CD14-positive monocyte (primary cell): ENCODE results near the gene TMEM184A. TPM values are rescaled to one million over a fixed set of nuclear protein-coding genes. Genes with fewer than 3 reads are reported as not detected.

Source experiments
- DNase-seq, 3 donors: peaks; one replicate each; pipeline ENCODE4 v3.0.0-alpha.2; 2011 to 2022
- H2AFZ ChIP-seq: 2 replicates; pipeline ENCODE4 v1.6.0; 2012; ENCODE audit warnings: mild to moderate bottlenecking, low read depth, low read length, inconsistent platforms; ENCODE audit not compliant: insufficient read depth, poor library complexity, severe bottlenecking
- H3K27ac ChIP-seq, 2 donors: 1 replicate in 1 of 2; 2 replicates in 1 of 2; pipeline ENCODE4 v1.5.1; 2012 to 2013; ENCODE audit warnings: low read length in 2 of 2, control low read depth in 1 of 2, inconsistent platforms in 1 of 2, low read depth in 1 of 2, mild to moderate bottlenecking in 1 of 2
- H3K27me3 ChIP-seq, 2 donors: one replicate each; pipeline versions ENCODE4 v1.6.0 to v1.6.1; 2011 to 2013; ENCODE audit warnings: low read length in 2 of 2; ENCODE audit not compliant: control insufficient read depth in 2 of 2, insufficient read depth in 2 of 2
- H3K36me3 ChIP-seq, 2 donors: replicated peaks in 1 of 2; 1 replicate in 1 of 2; 2 replicates in 1 of 2; pipeline versions ENCODE4 v1.5.1 to v1.6.1; 2012 to 2013; ENCODE audit warnings: low read length in 2 of 2, control low read depth in 1 of 2, inconsistent platforms in 1 of 2, mild to moderate bottlenecking in 1 of 2; ENCODE audit not compliant: insufficient read depth in 2 of 2, control insufficient read depth in 1 of 2
- H3K4me1 ChIP-seq, 2 donors: 1 replicate in 1 of 2; 2 replicates in 1 of 2; pipeline versions ENCODE4 v1.5.1 to v1.6.1; 2012 to 2013; ENCODE audit warnings: low read length in 2 of 2, control low read depth in 1 of 2, inconsistent platforms in 1 of 2, mild to moderate bottlenecking in 1 of 2, moderate library complexity in 1 of 2; ENCODE audit not compliant: insufficient read depth in 2 of 2, control insufficient read depth in 1 of 2
- H3K4me2 ChIP-seq: replicated peaks from 2 replicates; pipeline ENCODE3; 2012; ENCODE audit warnings: low read length, moderate library complexity, mild to moderate bottlenecking; ENCODE audit not compliant: poor library complexity, severe bottlenecking; ENCODE audit errors: extremely low read depth
- H3K4me3 ChIP-seq, 3 experiments: fragments of 200-600 bp in 1 of 3; sonication (generic) in 1 of 3; replicated peaks in 1 of 3; 1 replicate in 2 of 3; 2 replicates in 1 of 3; pipeline ENCODE4 v1.5.1; 2011 to 2013; ENCODE audit warnings: low read length in 3 of 3, mild to moderate bottlenecking in 3 of 3, control low read depth in 2 of 3, low read depth in 2 of 3, inconsistent platforms in 1 of 3, moderate library complexity in 1 of 3
- H3K79me2 ChIP-seq: 2 replicates; pipeline ENCODE4 v1.6.0; 2012; ENCODE audit warnings: mild to moderate bottlenecking, control low read depth, inconsistent platforms, low read length, moderate library complexity; ENCODE audit not compliant: insufficient read depth
- H3K9ac ChIP-seq: 2 replicates; pipeline ENCODE4 v1.6.0; 2017; ENCODE audit warnings: low read length, mild to moderate bottlenecking; ENCODE audit not compliant: insufficient read depth, poor library complexity, severe bottlenecking
- H3K9me3 ChIP-seq, 2 donors: replicated peaks in 1 of 2; 1 replicate in 1 of 2; 2 replicates in 1 of 2; pipeline versions ENCODE4 v1.5.1 to v1.6.1; 2012 to 2013; ENCODE audit warnings: low read length in 2 of 2, control low read depth in 1 of 2; ENCODE audit not compliant: control insufficient read depth in 1 of 2, insufficient read depth in 1 of 2
- H4K20me1 ChIP-seq: 2 replicates; pipeline ENCODE4 v1.6.0; 2012; ENCODE audit warnings: mild to moderate bottlenecking, low read length, control low read depth, moderate library complexity; ENCODE audit not compliant: insufficient read depth
- H3K27ac Mint-ChIP-seq, 7 donors: one replicate each; pipeline ENCODE4 v1.8.0; 2020; ENCODE audit warnings: mild to moderate bottlenecking in 7 of 7, mixed read lengths in 7 of 7, moderate library complexity in 6 of 7, inconsistent platforms in 2 of 7
- H3K27me3 Mint-ChIP-seq, 3 donors: one replicate each; pipeline ENCODE4 v1.8.0; 2021 to 2022; ENCODE audit warnings: low read depth in 3 of 3, mild to moderate bottlenecking in 3 of 3, mixed read lengths in 3 of 3, moderate library complexity in 3 of 3, inconsistent platforms in 1 of 3
- H3K36me3 Mint-ChIP-seq, 2 donors: one replicate each; pipeline ENCODE4 v1.8.0; 2020; ENCODE audit warnings: mixed read lengths in 2 of 2, inconsistent platforms in 1 of 2, mild to moderate bottlenecking in 1 of 2
- H3K4me1 Mint-ChIP-seq: one replicate; pipeline ENCODE4 v1.8.0; 2020; ENCODE audit warnings: mild to moderate bottlenecking, mixed read lengths
- H3K4me3 Mint-ChIP-seq, 2 donors: one replicate each; pipeline ENCODE4 v1.8.0; 2020; ENCODE audit warnings: mild to moderate bottlenecking in 2 of 2, mixed read lengths in 2 of 2, moderate library complexity in 1 of 2
- H3K9me3 Mint-ChIP-seq, 7 donors: one replicate each; pipeline ENCODE4 v1.8.0; 2020 to 2022; ENCODE audit warnings: mixed read lengths in 7 of 7, mild to moderate bottlenecking in 6 of 7, moderate library complexity in 6 of 7, inconsistent platforms in 2 of 7
- WGBS: methylation state at CpG from one replicate; pipeline ENCODE4 v1.1.5; 2013; ENCODE audit warnings: missing lambda C conversion rate; ENCODE audit not compliant: insufficient coverage; 5-methylcytosine and 5-hydroxymethylcytosine counted together
- intact Hi-C, 2 donors: fragments of 100-400 bp; cut with micrococcal nuclease; formaldehyde crosslinking; loops; one replicate each; pipeline versions ENCODE4 v1.15.0 to v1.15.1; 2023
- polyA plus RNA-seq, 3 donors: library from polyadenylated mRNA; depleted of rRNA in 1 of 3; unstranded in 2 of 3; stranded (reverse) in 1 of 3; fragments of 300-500 nt in 2 of 3; fragments of >200 nt in 1 of 3; fragmentation: Illumina TruSeq in 2 of 3; gene quantifications; 1 replicate in 2 of 3; 2 replicates in 1 of 3; pipeline ENCODE4 v1.2.3, GENCODE V29; 2012 to 2021
- TF ChIP-seq, protein P1 (sequence below): fragments of 200-600 bp; IDR thresholded peaks from one replicate; pipeline ENCODE4 v1.8.0; 2022; ENCODE audit warnings: antibody characterized with exemption, mild to moderate bottlenecking

Gene TMEM184A
- polyA plus RNA-seq, 3 donors: not detected

DNA sequence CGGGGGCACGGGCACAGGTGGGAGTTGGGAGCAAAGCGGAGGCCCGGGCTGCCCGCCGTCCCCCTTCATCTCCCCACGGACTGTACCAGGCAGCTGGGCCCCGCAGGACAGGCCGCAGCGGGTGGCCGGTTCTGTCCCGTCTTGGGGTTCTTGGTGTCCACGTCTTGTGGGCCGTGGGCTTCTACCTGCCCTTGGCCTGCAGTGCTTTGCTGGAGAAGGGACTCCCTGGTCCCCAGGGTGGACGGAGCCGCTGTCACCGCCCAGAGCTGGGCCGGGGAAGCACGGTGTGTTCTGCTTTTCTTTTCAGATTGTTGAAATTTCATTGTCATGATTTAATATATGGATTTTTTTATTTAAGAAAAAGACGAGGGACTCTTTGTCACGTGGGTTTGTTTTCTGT is 13.7 kb downstream of the TMEM184A start:
- intact Hi-C loops: loop anchor here in 1 of 2 donors (5.0 kb wide), 1 partner anchor 35 kb away; no protein-coding TSS in a partner anchor
- no peak overlapping the region for H3K4me2 ChIP-seq
- TF ChIP-seq, protein P1, sequence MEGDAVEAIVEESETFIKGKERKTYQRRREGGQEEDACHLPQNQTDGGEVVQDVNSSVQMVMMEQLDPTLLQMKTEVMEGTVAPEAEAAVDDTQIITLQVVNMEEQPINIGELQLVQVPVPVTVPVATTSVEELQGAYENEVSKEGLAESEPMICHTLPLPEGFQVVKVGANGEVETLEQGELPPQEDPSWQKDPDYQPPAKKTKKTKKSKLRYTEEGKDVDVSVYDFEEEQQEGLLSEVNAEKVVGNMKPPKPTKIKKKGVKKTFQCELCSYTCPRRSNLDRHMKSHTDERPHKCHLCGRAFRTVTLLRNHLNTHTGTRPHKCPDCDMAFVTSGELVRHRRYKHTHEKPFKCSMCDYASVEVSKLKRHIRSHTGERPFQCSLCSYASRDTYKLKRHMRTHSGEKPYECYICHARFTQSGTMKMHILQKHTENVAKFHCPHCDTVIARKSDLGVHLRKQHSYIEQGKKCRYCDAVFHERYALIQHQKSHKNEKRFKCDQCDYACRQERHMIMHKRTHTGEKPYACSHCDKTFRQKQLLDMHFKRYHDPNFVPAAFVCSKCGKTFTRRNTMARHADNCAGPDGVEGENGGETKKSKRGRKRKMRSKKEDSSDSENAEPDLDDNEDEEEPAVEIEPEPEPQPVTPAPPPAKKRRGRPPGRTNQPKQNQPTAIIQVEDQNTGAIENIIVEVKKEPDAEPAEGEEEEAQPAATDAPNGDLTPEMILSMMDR: no peak
- H3K4me3 ChIP-seq: no peak overlapping the region
- Mint-ChIP-seq H3K27ac (no peak overlapping the region), H3K4me3 (no peak overlapping the region), H3K36me3 (peaks cover 29 to 50% of the 10 kb centered on the region in 2 donors), H3K4me1 (peaks cover 2% of the 10 kb centered on the region), H3K27me3 (no peaks in the 10 kb centered on the region), H3K9me3 (no peaks in the 10 kb centered on the region)
- no peaks in the 10 kb centered on the region for H3K4me1 ChIP-seq
- no peak overlapping the region for H3K9ac ChIP-seq
- H3K9me3 ChIP-seq: no peaks in the 10 kb centered on the region
- H3K27ac ChIP-seq: no peak overlapping the region
- WGBS: 95% methylated on average over 11 of the region's 21 CpGs
- H3K27me3 ChIP-seq: no peaks in the 10 kb centered on the region
- peaks cover 15% of the 10 kb centered on the region for H3K79me2 ChIP-seq
- H4K20me1 ChIP-seq: peaks cover 72% of the 10 kb centered on the region
- DNase-seq: no peak
- no peak overlapping the region for H2AFZ ChIP-seq
- peaks cover 50 to 52% of the 10 kb centered on the region in 2 donors for H3K36me3 ChIP-seq

DNA sequence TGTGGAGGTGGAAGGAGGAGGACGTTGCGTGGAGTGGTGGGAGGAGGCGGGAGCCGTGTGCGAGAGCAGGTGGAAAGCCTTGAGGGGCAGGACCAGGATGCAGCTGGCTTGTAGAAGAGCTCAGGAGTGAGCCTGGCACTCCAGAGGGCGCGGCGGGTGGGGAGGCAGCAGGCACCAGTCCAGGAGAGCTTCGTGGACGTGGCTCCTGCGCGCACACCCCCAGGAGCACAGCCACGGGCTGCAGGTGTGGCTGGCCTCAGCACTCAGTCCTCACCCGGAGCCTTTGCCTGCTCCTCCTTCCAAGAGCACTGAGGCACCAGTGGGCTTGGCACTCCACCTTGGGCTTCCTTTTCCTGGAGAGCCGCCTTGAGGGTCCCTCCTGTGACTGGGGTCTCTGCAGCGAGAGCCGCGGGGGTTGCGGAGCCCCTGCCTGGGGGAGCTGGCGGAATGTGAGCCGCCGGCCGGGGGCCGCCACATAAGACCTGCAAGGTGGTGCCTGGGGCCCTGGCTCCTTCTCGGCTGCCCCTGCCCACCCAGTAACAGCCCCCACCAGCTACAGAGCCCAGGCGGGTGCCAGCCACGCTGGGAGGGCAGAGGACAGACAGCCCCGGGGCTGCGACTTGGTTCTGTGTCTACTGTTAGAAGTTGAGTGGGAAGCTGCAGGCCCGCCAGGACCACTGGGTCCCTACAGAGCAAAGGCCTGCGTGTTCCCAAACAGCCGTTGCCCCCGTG is 14.4 kb downstream of the TMEM184A start:
- WGBS: 93% methylated on average over 20 of the region's 33 CpGs
- H3K27me3 Mint-ChIP-seq: no peaks in the 10 kb centered on the region
- H3K27me3 ChIP-seq: no peaks in the 10 kb centered on the region
- no peaks in the 10 kb centered on the region for H3K4me1 ChIP-seq
- no peaks in the 10 kb centered on the region for H3K9me3 ChIP-seq
- intact Hi-C loops: loop anchor here in 1 of 2 donors (5.0 kb wide), 1 partner anchor 34 kb away; no protein-coding TSS in a partner anchor
- H3K9ac ChIP-seq: no peak overlapping the region
- H3K36me3 Mint-ChIP-seq: peaks cover 29 to 51% of the 10 kb centered on the region in 2 donors
- TF ChIP-seq, protein P1: no peak
- H3K4me3 Mint-ChIP-seq: no peak overlapping the region
- peaks cover 52 to 54% of the 10 kb centered on the region in 2 donors for H3K36me3 ChIP-seq
- H3K4me3 ChIP-seq: no peak overlapping the region
- H3K27ac Mint-ChIP-seq: peak overlapping the region in 2 of 7 donors; percentile 45 to 69
- H2AFZ ChIP-seq: no peak overlapping the region
- no peak overlapping the region for H3K27ac ChIP-seq
- DNase-seq: no peak
- H3K79me2 ChIP-seq: peaks cover 22% of the 10 kb centered on the region
- no peak overlapping the region for H3K4me2 ChIP-seq
- H3K9me3 Mint-ChIP-seq: no peaks in the 10 kb centered on the region
- H4K20me1 ChIP-seq: peaks cover 80% of the 10 kb centered on the region
- peaks cover 2% of the 10 kb centered on the region for H3K4me1 Mint-ChIP-seq
